Nephron (organoid): ENCODE data around the gene VPS35L.

Source experiments
- H3K27ac Mint-ChIP-seq, 3 experiments: 2 replicates each; pipeline ENCODE4 v1.8.0; 2020; ENCODE audit warnings: mixed read lengths in 3 of 3, mild to moderate bottlenecking in 2 of 3, moderate library complexity in 1 of 3
- H3K27me3 Mint-ChIP-seq: 2 replicates; pipeline ENCODE4 v1.8.0; 2021; ENCODE audit warnings: low read depth, mild to moderate bottlenecking, moderate library complexity, mixed read lengths
- H3K36me3 Mint-ChIP-seq: 2 replicates; pipeline ENCODE4 v1.8.0; 2020; ENCODE audit warnings: low read depth, mixed read lengths
- H3K4me1 Mint-ChIP-seq: 2 replicates; pipeline ENCODE4 v1.8.0; 2020; ENCODE audit warnings: mixed read lengths
- H3K4me3 Mint-ChIP-seq, 3 experiments: 2 replicates each; pipeline ENCODE4 v1.8.0; 2020; ENCODE audit warnings: mild to moderate bottlenecking in 3 of 3, mixed read lengths in 3 of 3, moderate library complexity in 2 of 3
- H3K9me3 Mint-ChIP-seq: 2 replicates; pipeline ENCODE4 v1.8.0; 2020; ENCODE audit warnings: mixed read lengths
- CTCF ChIP-seq, 3 experiments: fragments of 200-600 bp; sonication (generic); IDR thresholded peaks; one replicate each; pipeline ENCODE4 v1.5.0; 2021; ENCODE audit warnings: antibody characterized with exemption in 3 of 3; ENCODE audit not compliant: unreplicated experiment in 3 of 3

The VPS35L gene

GRCh38 chr16:19645557-19645981 is 90.1 kb downstream of the VPS35L start:
- Mint-ChIP-seq H3K4me1 (peaks cover 11% of the 10 kb centered on the region), H3K9me3 (no peaks in the 10 kb centered on the region), H3K27me3 (no peaks in the 10 kb centered on the region), H3K4me3 (no peak overlapping the region), H3K27ac (no peak overlapping the region), H3K36me3 (peaks cover 34% of the 10 kb centered on the region)
- no peak for TF ChIP-seq CTCF (IDR thresholded peaks at IDR 0.05; ENCODE audit: unreplicated experiment in 3 of 3)

- Mint-ChIP-seq H3K4me3 (no peak overlapping the region), H3K9me3 (no peaks in the 10 kb centered on the region), H3K36me3 (peaks cover 42% of the 10 kb centered on the region), H3K27me3 (no peaks in the 10 kb centered on the region), H3K4me1 (peaks cover 7% of the 10 kb centered on the region), H3K27ac (no peak overlapping the region)
- no peak for TF ChIP-seq CTCF (IDR thresholded peaks at IDR 0.05; ENCODE audit: unreplicated experiment in 3 of 3)
Measured at GRCh38 chr16:19649980-19650379, 94.5 kb downstream of the VPS35L start.

GRCh38 chr16:19654147-19654546 is 98.6 kb downstream of the VPS35L start:
- Mint-ChIP-seq H3K36me3 (peaks cover 69% of the 10 kb centered on the region), H3K4me1 (no peaks in the 10 kb centered on the region), H3K4me3 (no peak overlapping the region), H3K27me3 (no peaks in the 10 kb centered on the region), H3K9me3 (no peaks in the 10 kb centered on the region), H3K27ac (no peak overlapping the region)
- no peak for TF ChIP-seq CTCF (IDR thresholded peaks at IDR 0.05; ENCODE audit: unreplicated experiment in 3 of 3)

GRCh38 chr16:19655242-19655777 is 99.8 kb downstream of the VPS35L start:
- peaks cover 76% of the 10 kb centered on the region for H3K36me3 Mint-ChIP-seq
- no peaks in the 10 kb centered on the region for H3K9me3 Mint-ChIP-seq
- H3K4me3 Mint-ChIP-seq: no peak overlapping the region
- H3K27ac Mint-ChIP-seq: peak overlapping the region in 1 of 3 experiments; percentile 43
- H3K27me3 Mint-ChIP-seq: no peaks in the 10 kb centered on the region
- TF ChIP-seq CTCF (IDR thresholded peaks at IDR 0.05; ENCODE audit: unreplicated experiment in 3 of 3): no peak
- H3K4me1 Mint-ChIP-seq: no peaks in the 10 kb centered on the region

GRCh38 chr16:19657831-19658230 is 102.3 kb downstream of the VPS35L start:
- Mint-ChIP-seq H3K36me3 (peaks cover 80% of the 10 kb centered on the region), H3K9me3 (no peaks in the 10 kb centered on the region), H3K27ac (no peak overlapping the region), H3K4me3 (no peak overlapping the region), H3K4me1 (no peaks in the 10 kb centered on the region), H3K27me3 (no peaks in the 10 kb centered on the region)
- no peak for TF ChIP-seq CTCF (IDR thresholded peaks at IDR 0.05; ENCODE audit: unreplicated experiment in 3 of 3)

- no peak for TF ChIP-seq CTCF (IDR thresholded peaks at IDR 0.05; ENCODE audit: unreplicated experiment in 3 of 3)
- H3K4me1 Mint-ChIP-seq: no peaks in the 10 kb centered on the region
- peaks cover 80% of the 10 kb centered on the region for H3K36me3 Mint-ChIP-seq
- no peaks in the 10 kb centered on the region for H3K27me3 Mint-ChIP-seq
- no peak overlapping the region for H3K27ac Mint-ChIP-seq
- no peak overlapping the region for H3K4me3 Mint-ChIP-seq
- H3K9me3 Mint-ChIP-seq: no peaks in the 10 kb centered on the region
Measured at GRCh38 chr16:19659554-19659953, 104.1 kb downstream of the VPS35L start.
